ENCODE measurements around the gene ZC3H12D. TPM values are rescaled to one million over a fixed set of nuclear protein-coding genes. Genes with fewer than 3 reads are reported as not detected.
A peak's percentile ranks its signal among the peaks of the same experiment; 100 is the strongest.
"Not testable (repeated sequence)": the region's sequence is repeated elsewhere in the genome, so short reads cannot be mapped to it uniquely, and the experiment has no call there.

Gene ZC3H12D
- total RNA-seq, 1 donor from 2014 or later, result 2.1 TPM

GRCh38 chr6:149468179-149468578 lies 16.6 kb downstream of the ZC3H12D start:
- Histone ChIP-seq H3K27ac (no peak overlapping the region), H3K4me3 (no peak overlapping the region), H3K9me3 (no peaks in the 10 kb centered on the region), H3K4me1 (no peaks in the 10 kb centered on the region), H3K27me3 (no peaks in the 10 kb centered on the region), H3K36me3 (no peaks in the 10 kb centered on the region)
- intact Hi-C loops (cut with DNase I), result no loop called here
- ATAC-seq (no peak), DNase-seq (no peak)
- no peak for TF ChIP-seq CTCF (IDR thresholded peaks at IDR 0.05)

DNA sequence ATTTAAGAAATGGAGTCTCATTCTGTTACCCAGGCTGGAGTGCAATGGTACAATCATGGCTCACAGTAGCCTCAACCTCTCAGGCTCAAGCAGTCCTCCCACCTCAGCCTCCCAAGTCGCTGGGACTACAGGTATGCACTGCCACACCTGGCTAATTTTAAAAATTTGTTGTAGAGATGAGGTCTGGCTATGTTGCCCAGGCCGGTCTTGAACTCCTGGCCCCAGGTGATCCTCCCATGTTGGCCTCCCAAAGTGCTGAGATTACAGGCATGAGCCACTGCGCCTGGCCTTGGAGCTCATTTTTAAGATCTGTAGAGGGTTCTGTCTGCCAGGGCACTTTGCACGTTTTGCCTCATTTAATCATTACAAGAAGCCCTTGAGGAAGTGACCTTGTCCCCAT lies 17.5 kb downstream of the ZC3H12D start:
- no peak overlapping the region for H3K4me3 ChIP-seq
- H3K9me3 ChIP-seq, result no peaks in the 10 kb centered on the region
- H3K27ac ChIP-seq, result no peak overlapping the region
- no peaks in the 10 kb centered on the region for H3K27me3 ChIP-seq
- DNase-seq (no peak), ATAC-seq (no peak)
- TF ChIP-seq CTCF (IDR thresholded peaks at IDR 0.05), result no peak
- no peaks in the 10 kb centered on the region for H3K36me3 ChIP-seq
- H3K4me1 ChIP-seq, result no peaks in the 10 kb centered on the region
- intact Hi-C loops (cut with DNase I), result no loop called here

DNA sequence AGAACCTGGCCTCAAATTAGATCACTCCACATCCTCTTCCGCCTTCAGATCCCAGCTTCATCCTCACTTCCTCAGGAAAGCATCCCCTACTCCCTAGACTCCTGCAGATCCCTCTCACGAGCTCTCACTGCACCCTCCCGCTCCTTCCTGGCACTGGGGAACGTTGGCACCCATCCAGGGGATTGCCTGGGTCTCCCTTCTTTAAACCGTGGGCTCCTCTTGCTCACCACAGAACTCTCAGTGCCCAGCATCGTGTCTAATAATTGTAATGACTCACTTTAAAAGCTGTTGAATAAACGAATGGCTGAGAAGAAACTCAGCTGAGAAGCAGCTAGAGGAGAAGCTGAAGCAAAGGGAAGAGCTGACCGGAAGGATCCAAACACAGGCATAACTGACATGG lies 20.4 kb downstream of the ZC3H12D start:
- Histone ChIP-seq H3K36me3 (no peaks in the 10 kb centered on the region), H3K27me3 (no peaks in the 10 kb centered on the region), H3K27ac (no peak overlapping the region), H3K4me1 (no peaks in the 10 kb centered on the region), H3K9me3 (no peaks in the 10 kb centered on the region), H3K4me3 (no peak overlapping the region)
- TF ChIP-seq CTCF (IDR thresholded peaks at IDR 0.05), result no peak
- DNase-seq, result no peak
- intact Hi-C loops (cut with DNase I), result no loop called here
- ATAC-seq, result no peak

DNA sequence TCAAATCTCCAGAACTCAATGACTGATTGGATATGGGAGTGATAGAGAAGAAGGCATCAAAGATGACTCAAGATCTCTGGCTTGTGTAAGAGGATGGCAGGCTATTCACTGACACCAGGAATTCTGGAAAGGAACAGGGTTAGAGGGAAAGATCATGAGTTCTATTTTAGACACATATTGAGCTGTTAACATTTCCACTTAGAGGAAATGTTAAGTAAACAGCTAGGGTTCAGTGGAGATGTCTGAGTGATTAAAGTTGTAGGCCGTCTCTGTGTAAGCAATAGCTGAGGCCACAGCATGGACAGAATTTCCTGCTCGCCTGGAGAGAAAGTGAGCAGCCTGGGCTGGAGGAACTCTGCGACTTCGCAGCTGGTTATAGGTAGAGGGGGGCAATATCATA lies 21.0 kb downstream of the ZC3H12D start:
- no peak for DNase-seq
- Histone ChIP-seq H3K27me3 (no peaks in the 10 kb centered on the region), H3K4me3 (no peak overlapping the region), H3K9me3 (no peaks in the 10 kb centered on the region), H3K4me1 (no peaks in the 10 kb centered on the region), H3K27ac (no peak overlapping the region), H3K36me3 (no peaks in the 10 kb centered on the region)
- TF ChIP-seq CTCF (IDR thresholded peaks at IDR 0.05), result no peak
- intact Hi-C loops (cut with DNase I), result no loop called here
- ATAC-seq, result no peak

DNA sequence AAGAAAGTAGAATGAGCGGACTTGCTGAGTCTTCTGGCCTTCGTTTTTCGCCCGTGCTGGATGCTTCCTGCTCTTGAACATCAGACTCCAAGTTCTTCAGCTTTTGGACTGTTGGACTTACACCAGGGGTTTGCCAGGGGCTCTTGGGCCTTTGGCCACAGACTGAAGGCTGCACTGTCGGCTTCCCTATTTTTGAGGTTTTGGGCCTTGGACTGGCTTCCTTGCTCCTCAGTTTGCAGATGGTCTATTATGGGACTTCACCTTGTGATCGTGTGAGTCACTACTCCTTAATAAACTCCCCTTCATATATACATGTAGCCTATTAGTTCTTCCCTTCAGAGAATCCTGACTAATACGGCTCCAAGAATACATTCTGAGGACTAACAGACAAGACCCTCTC lies 22.1 kb downstream of the ZC3H12D start:
- ATAC-seq; H3K9me3 ChIP-seq; H3K4me1 ChIP-seq; H3K27ac ChIP-seq; H3K36me3 ChIP-seq; DNase-seq; H3K4me3 ChIP-seq; intact Hi-C loops (cut with DNase I); H3K27me3 ChIP-seq: not testable (repeated sequence)

GRCh38 chr6:149461670-149462069 lies 23.1 kb downstream of the ZC3H12D start:
- Histone ChIP-seq H3K4me3 (no peak overlapping the region), H3K36me3 (no peaks in the 10 kb centered on the region), H3K27me3 (no peaks in the 10 kb centered on the region), H3K27ac (no peak overlapping the region), H3K4me1 (no peaks in the 10 kb centered on the region), H3K9me3 (no peaks in the 10 kb centered on the region)
- TF ChIP-seq CTCF (IDR thresholded peaks at IDR 0.05), result no peak
- intact Hi-C loops (cut with DNase I), result no loop called here
- ATAC-seq (no peak), DNase-seq (no peak)

GRCh38 chr6:149460249-149460648 lies 24.6 kb downstream of the ZC3H12D start:
- H3K9me3 ChIP-seq; H3K36me3 ChIP-seq; H3K4me1 ChIP-seq; H3K27ac ChIP-seq; H3K4me3 ChIP-seq; intact Hi-C loops (cut with DNase I); DNase-seq; H3K27me3 ChIP-seq: not testable (repeated sequence)
- peak; percentile 43 for ATAC-seq
